Heart right ventricle (tissue), 16 donors: Measurements from ENCODE around the gene PDXK. TPM values are rescaled to one million over a fixed set of nuclear protein-coding genes. Genes with fewer than 3 reads are reported as not detected.

Source experiments
- ATAC-seq, 8 donors: fragments of 200-7000 bp; cut with Tn5 transposase; one replicate each; pipeline ENCODE4 v1.9.1; 2020; ENCODE audit warnings: mild to moderate bottlenecking in 8 of 8, moderate library complexity in 8 of 8, moderate number of reproducible peaks in 1 of 8
- DNase-seq, 2 donors: peaks; one replicate each; pipeline ENCODE4 v3.0.0-alpha.2; 2020
- H3K27ac ChIP-seq, 10 donors: fragments of 200-600 bp; sonication (generic) in 2 of 10; one replicate each; pipeline versions ENCODE4 v1.5.0 to v1.8.0; 2020 to 2022; ENCODE audit warnings: mild to moderate bottlenecking in 3 of 10
- H3K27me3 ChIP-seq, 7 donors: fragments of 200-600 bp; one replicate each; pipeline ENCODE4 v1.8.0; 2021 to 2022; ENCODE audit warnings: mild to moderate bottlenecking in 2 of 7
- H3K36me3 ChIP-seq, 9 donors: fragments of 200-600 bp; sonication (generic) in 1 of 9; one replicate each; pipeline versions ENCODE4 v1.5.0 to v1.8.0; 2020 to 2022; ENCODE audit warnings: mild to moderate bottlenecking in 2 of 9
- H3K4me1 ChIP-seq, 9 donors: fragments of 200-600 bp; sonication (generic) in 1 of 9; one replicate each; pipeline versions ENCODE4 v1.5.0 to v1.8.0; 2020 to 2022; ENCODE audit warnings: mild to moderate bottlenecking in 4 of 9
- H3K4me3 ChIP-seq, 10 donors: fragments of 200-600 bp; sonication (generic) in 2 of 10; one replicate each; pipeline versions ENCODE4 v1.5.0 to v1.8.0; 2020 to 2022; ENCODE audit warnings: mild to moderate bottlenecking in 7 of 10, moderate library complexity in 2 of 10
- H3K9me3 ChIP-seq, 11 donors: fragments of 200-600 bp in 10 of 11; sonication (generic) in 2 of 11; one replicate each; pipeline versions ENCODE4 v1.5.0 to v1.8.0; 2013 to 2022; ENCODE audit warnings: mild to moderate bottlenecking in 2 of 11, control low read depth in 1 of 11, moderate library complexity in 1 of 11
- WGBS, 2 donors: extraction: QIAGEN DNeasy Blood & Tissue Kit; methylation state at CpG; one replicate each; pipeline ENCODE4 v1.1.7; 2013; ENCODE audit warnings: inconsistent platforms in 1 of 2; 5-methylcytosine and 5-hydroxymethylcytosine counted together
- intact Hi-C, 10 donors: fragments of 100-400 bp; cut with DNase I; formaldehyde crosslinking; loops; one replicate each; pipeline versions ENCODE4 v1.11.1 to v1.14.2; 2022
- polyA plus RNA-seq, 2 donors: library from polyadenylated mRNA; stranded (reverse); fragments of 200-250 nt; gene quantifications; one replicate each; pipeline ENCODE4 v1.2.3, GENCODE V29; 2013
- total RNA-seq, 10 donors: library from RNA; stranded (reverse); fragmentation: NEBNext Ultra II Directional in 3 of 10; extraction: Animal tissue kit (Norgen Biotek cat#: 25700) in 3 of 10; gene quantifications; one replicate each; pipeline versions ENCODE4 v1.2.1 to v1.2.4, GENCODE V29; 2021 to 2023
- TF ChIP-seq, protein P1 (sequence below), 9 donors: fragments of 200-600 bp; sonication (generic) in 2 of 9; IDR thresholded peaks; one replicate each; pipeline versions ENCODE4 v1.5.0 to v1.8.0; 2021 to 2022; ENCODE audit warnings: antibody characterized with exemption in 9 of 9, mild to moderate bottlenecking in 5 of 9, moderate library complexity in 1 of 9
- donor health status: Arrhythmogenic right ventricular cardiomyopathy.
- donor health status: ischemic (EF 13 %, LVEDD 7.1; RV severe dilation, severe dysfunction).
- donor health status: healthy with polysubstance abuse.
- donor health status: DM: no; HTN: yes; CAD: no.
- donor health status: DM: no; HTN: no; CAD: no.
- donor health status: ischemic (EF 25% LVEDD 6.9; RV normal size, moderate dysfunction).
- donor health status: ischemic (EF 25% LVEDD 5.7; RV mildly dilated, moderate dysfunction).
- donor health status: healthy.
- donor health status: DM: yes; HTN: yes; CAD: no.
- donor health status: Ischemic cardiomyopathy.
- donor health status: ischemic (EF 35%, LVEDD 5.7; RV mildly dilated, moderate dysfunction).
- donor health status: nonischemic (EF 11% LVEDD 7.7; RV severe dilation, severe dysfunction).
- donor health status: DM: yes; HTN: yes; CAD: no.
- donor health status: PGD.
- donor health status: ischemic (EF 29% LVEDD 5.4; RV normal size, mild dysfunction).
- donor health status: nonischemic (EF 23%, LVEDD 6.1; RV moderate dilation, normal function).

PDXK gene
- total and polyA plus RNA-seq, 12 donors, result 47.8 to 102 (median 73.0) TPM

DNA sequence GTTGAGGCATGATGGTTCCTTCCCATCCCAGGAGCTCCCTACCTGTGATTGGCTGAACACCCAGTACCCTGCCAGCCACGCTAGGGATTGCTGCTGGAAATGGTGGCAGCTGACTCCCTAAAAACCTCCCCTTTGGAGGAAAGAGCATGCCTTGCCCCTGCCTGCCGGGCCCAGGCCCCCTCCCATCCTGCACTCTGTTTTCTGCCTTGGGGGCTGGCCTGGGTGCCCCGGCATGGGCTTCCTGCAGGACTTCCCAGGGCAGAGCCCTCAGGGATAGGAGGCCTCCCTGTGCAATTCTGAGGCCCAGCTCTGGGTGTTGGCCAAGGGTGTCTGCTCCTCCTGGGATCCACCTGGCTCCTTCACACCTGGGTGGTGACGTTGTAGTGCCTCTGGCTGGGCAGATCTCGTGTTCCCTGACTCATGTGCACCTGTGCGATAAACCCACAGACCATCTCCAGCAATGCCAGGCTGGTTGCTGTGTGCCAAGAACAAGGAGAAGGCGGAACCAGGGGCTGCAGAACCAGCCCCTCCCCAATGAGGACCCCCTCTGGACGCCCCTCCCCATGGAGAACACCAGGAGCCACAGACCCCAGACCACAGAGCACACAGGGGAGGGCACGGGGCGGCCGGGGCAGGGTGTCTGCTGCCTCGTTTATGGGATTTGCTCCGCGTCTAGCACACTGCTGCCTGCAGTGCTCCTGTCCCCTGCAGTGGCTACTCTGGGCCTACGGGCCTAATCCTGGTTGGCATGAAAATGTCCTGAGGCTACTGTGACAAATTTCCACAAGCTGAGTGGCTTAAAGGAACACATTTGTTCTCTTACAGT lies 43.6 kb downstream of the PDXK start:
- Histone ChIP-seq H3K36me3 (peaks cover 0 to 59% (median 4%) of the 10 kb centered on the region in 9 donors), H3K4me3 (no peak overlapping the region)
- WGBS, 2 donors, result 94 to 96% methylated on average over 15 of the region's 15 CpGs

DNA sequence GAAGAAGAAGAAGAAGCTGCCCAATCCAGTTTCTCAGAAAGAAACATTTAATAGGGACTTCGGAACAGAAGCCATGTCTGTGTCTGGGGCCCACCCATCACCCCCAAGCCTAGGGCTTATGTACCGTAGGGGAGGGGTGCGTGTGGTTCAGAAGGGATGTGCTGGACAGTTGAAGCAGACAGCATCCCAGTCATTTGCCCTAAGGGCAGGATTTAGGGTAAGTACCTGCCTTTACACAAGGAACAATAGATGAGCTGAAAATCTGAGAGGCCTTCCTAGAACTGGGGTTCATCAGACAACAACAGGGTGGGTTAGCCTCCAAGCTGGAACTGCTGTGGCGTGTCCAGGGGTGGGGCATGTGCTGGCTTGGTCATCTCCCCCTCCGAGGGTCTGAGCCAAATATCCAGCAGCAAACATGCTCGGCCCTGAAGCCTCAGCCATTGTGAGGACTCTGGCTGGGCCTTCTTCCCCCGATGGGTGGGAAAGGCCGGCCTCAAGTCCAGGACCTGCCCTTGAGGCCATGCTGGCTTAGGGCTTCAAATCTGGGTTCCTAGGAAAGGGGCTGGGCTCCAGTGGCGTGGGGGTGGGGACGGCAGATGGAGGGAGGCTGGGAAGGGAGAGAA lies 45.1 kb downstream of the PDXK start:
- TF ChIP-seq, protein P1, sequence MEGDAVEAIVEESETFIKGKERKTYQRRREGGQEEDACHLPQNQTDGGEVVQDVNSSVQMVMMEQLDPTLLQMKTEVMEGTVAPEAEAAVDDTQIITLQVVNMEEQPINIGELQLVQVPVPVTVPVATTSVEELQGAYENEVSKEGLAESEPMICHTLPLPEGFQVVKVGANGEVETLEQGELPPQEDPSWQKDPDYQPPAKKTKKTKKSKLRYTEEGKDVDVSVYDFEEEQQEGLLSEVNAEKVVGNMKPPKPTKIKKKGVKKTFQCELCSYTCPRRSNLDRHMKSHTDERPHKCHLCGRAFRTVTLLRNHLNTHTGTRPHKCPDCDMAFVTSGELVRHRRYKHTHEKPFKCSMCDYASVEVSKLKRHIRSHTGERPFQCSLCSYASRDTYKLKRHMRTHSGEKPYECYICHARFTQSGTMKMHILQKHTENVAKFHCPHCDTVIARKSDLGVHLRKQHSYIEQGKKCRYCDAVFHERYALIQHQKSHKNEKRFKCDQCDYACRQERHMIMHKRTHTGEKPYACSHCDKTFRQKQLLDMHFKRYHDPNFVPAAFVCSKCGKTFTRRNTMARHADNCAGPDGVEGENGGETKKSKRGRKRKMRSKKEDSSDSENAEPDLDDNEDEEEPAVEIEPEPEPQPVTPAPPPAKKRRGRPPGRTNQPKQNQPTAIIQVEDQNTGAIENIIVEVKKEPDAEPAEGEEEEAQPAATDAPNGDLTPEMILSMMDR (IDR thresholded peaks at IDR 0.05), result no peak
- no peak for DNase-seq
- Histone ChIP-seq H3K4me3 (no peak overlapping the region), H3K27me3 (no peaks in the 10 kb centered on the region), H3K9me3 (peaks cover 0 to 5% (median 0%) of the 10 kb centered on the region in 11 donors), H3K4me1 (peaks cover 0 to 20% (median 0%) of the 10 kb centered on the region in 9 donors), H3K27ac (no peak overlapping the region), H3K36me3 (peaks cover 0 to 45% (median 4%) of the 10 kb centered on the region in 9 donors)
- ATAC-seq, result no peak
- intact Hi-C loops, result no loop called here
- 87 to 92% methylated on average over 10 of the region's 10 CpGs for WGBS, 2 donors

More for the DNA sequence above, 43.6 kb downstream of the PDXK start:
- peaks cover 0 to 20% (median 3%) of the 10 kb centered on the region in 9 donors for H3K4me1 ChIP-seq
- H3K27ac ChIP-seq, result no peak overlapping the region
- no peak for ATAC-seq
- no peak for DNase-seq
- no peaks in the 10 kb centered on the region for H3K27me3 ChIP-seq
- H3K9me3 ChIP-seq, result peaks cover 0 to 5% (median 0%) of the 10 kb centered on the region in 11 donors
- TF ChIP-seq, protein P1 (IDR thresholded peaks at IDR 0.05), result no peak
- intact Hi-C loops, result no loop called here

DNA sequence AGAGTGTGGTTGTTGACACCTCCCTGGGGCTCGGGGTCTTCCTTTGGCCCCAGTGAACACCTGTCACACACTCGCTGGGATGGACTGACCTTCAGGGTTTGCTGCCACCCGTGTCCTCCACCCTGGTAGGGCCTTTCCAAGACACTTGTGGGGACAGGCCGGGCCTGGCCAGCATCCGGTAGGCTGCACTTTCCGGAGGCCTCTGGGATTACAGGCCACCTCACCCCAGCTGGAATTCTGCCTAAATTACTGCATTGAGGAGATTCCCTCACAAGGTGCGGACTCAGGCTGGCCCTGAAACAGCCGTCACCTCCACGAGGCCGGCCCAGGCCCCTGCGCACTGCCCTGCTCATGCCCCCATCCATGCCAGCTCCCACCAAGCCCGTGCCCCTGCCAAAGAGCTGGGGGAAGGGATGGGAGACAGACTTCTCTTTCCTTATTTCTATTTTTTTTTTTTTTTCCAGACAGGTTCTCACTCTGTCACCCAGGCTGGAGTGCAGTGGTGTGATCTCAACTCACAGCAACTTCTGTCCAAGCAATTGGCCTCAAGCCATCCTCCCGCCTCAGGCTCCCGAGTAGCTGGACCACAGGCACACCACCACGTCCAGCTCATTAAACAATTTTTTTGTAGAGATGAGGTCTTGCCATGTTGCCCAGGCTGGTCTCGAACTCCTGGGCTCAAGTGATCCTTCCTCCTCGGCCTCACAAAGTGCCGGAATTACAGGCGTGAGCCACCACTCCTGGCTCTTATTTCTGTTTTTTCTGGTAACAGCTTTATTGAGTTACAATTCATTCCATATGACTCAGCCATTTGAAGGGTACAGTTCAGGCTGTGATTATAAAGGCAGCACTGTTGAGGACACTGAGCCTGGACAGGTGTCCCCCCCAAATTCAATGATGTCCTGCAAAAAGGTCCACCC lies 45.9 kb downstream of the PDXK start:
- peaks cover 0 to 37% (median 4%) of the 10 kb centered on the region in 9 donors for H3K36me3 ChIP-seq
- WGBS, 2 donors, result 78 to 79% methylated on average over 19 of the region's 19 CpGs
- peaks cover 0 to 20% (median 0%) of the 10 kb centered on the region in 9 donors for H3K4me1 ChIP-seq
- no peaks in the 10 kb centered on the region for H3K27me3 ChIP-seq
- H3K27ac ChIP-seq, result no peak overlapping the region
- intact Hi-C loops, result no loop called here
- no peak overlapping the region for H3K4me3 ChIP-seq
- peak in 3 of 8 donors; percentile 14 to 25 (median 15) for ATAC-seq
- DNase-seq, result no peak
- TF ChIP-seq, protein P1 (IDR thresholded peaks at IDR 0.05), result no peak
- H3K9me3 ChIP-seq, result peaks cover 0 to 5% (median 0%) of the 10 kb centered on the region in 11 donors
